NCI-H1417 (cell line): ENCODE data around the gene TCHHL1.
"Not testable (repeated sequence)": the region's sequence is repeated elsewhere in the genome, so short reads cannot be mapped to it uniquely, and the experiment has no call there.

Source experiments
- DNase-seq, 3 experiments: peaks; one replicate each; lab custom pipeline; 2025; lab: John Stamatoyannopoulos, UW

TCHHL1 gene

DNA sequence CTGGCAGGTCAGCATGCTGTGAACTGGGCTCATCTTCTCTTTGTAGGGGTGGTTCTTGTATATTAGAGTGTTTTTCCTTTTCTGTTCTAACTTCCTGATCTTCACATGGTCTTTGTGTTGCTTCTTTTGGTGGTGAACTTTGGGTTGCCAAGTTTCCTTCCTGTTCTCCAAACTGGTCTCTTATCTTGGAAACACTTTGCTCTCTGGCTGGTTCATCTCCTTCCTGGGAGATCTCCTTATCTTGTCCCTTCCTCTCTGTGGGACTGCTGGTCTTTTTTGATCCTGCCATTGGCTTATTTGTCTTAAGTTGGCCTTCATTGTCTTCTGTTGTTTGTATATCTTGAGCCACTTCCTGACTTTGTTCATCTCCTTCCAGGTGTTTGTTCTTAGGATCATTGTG lies 2.1 kb downstream of the TCHHL1 start:
- no peak for DNase-seq

- no peak for DNase-seq
These were observed 4.0 kb downstream of the TCHHL1 start for GRCh38 chr1:152084853-152085252.

- not testable (repeated sequence) for DNase-seq
These were observed 7.8 kb downstream of the TCHHL1 start for GRCh38 chr1:152081026-152081425.

DNA sequence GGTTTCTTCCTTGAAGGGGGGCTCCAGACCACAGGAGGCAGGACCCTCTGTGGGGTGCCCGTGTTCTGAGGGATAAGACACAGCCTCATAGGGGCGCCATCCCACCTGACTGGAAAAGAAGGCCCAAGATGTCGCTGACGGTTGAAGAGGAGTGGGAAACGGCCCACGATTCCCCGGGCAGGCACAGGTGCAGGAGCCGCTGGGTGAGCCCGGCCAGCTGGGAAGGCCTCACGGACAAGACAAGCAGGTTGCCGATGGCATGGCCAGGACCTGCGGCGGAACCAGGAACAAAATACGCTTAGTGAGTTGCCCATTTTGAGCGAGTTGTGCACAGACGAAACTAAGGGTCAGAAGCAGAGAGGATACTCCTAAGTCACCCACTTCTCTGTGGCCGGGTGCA lies 8.4 kb downstream of the TCHHL1 start:
- not testable (repeated sequence) for DNase-seq

GRCh38 chr1:152078831-152079441 lies 9.9 kb downstream of the TCHHL1 start:
- no peak for DNase-seq

GRCh38 chr1:152072311-152072710 lies 16.6 kb downstream of the TCHHL1 start:
- no peak for DNase-seq

DNA sequence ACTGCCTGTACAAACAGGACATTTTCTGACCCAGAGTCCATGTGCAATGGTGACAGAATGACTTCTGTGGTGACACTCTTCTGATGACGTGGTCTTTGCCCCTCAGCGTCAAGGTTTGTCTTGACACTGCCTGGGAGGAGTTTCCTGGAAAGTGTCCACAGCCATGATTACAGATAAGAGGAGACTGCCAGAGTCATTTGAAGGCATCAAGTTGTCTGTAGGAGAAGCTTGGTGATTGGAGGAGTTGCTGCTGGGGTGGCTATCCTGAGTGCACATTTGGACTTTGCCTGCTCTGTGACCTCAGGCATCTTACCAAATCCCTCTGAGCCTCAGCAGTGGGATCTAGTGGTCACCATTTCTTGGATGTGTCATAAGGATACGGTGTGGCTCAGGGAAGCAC lies 17.7 kb downstream of the TCHHL1 start:
- DNase-seq, result no peak

DNA sequence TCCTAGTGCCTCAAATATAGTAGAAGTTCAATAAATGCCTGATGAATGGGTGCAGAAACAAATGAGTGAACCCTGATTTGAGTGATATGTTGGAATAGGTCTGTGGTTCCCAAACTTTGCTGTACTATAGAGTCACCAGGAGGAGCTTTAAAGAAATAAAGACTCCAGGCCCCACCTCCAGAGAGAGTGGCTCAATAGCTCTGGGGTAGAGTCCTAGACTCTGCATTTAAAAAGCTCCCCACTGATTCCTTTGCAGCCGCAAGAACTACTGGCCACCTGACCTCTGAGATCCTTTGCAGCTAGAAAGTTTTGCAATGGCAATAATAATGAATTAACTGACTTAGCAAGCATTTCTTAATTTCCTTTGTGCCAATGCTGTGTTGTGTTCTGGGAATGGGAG lies 20.9 kb downstream of the TCHHL1 start:
- no peak for DNase-seq

DNA sequence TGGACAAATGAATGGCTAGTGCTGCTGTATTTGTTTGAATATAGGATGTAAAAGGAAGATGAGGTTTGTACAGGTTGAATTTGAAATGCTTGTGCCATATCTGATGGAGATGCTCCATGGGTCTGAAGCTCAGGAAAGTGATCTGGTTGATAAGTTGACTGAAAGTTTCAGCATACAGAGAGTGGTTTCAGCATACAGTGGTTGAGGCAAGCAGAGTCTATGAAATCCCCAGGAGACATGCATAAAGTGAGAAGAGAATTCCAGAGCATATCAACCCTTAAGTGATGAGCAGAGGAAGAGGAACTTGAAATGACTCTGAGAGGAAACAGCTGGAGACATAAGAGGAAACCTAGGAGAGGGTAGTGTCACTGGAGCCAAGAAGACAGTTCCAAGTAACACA lies 21.7 kb downstream of the TCHHL1 start:
- no peak for DNase-seq

DNA sequence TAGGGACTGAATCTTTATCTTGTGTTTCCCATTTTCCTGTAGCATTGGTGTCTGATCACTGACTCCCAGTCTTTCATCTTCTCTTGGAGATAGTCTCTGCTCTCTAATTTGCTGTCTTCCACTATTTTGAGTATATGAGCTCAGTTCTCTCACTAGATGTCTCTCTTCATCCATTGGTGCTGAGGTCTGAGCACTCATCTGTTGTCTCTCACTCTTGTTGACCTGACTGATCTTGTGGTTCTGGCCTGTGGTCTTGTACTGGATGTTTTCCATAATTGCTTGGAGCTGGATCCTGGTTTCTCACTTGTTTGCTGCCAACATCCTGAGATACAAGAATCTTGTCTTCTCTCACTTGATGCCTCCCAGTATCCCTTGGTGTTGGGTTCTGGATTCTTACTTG lies 26.9 kb downstream of the TCHHL1 start:
- no peak for DNase-seq

GRCh38 chr1:152053375-152053774 lies 35.5 kb downstream of the TCHHL1 start:
- peak in 1 of 3 experiments; percentile 47 for DNase-seq

- peak; percentile 71 to 98 (median 90) for DNase-seq
These were observed 36.3 kb downstream of the TCHHL1 start for GRCh38 chr1:152052606-152053005.

- no peak for DNase-seq
These were observed 37.8 kb downstream of the TCHHL1 start for GRCh38 chr1:152050886-152051675.

DNA sequence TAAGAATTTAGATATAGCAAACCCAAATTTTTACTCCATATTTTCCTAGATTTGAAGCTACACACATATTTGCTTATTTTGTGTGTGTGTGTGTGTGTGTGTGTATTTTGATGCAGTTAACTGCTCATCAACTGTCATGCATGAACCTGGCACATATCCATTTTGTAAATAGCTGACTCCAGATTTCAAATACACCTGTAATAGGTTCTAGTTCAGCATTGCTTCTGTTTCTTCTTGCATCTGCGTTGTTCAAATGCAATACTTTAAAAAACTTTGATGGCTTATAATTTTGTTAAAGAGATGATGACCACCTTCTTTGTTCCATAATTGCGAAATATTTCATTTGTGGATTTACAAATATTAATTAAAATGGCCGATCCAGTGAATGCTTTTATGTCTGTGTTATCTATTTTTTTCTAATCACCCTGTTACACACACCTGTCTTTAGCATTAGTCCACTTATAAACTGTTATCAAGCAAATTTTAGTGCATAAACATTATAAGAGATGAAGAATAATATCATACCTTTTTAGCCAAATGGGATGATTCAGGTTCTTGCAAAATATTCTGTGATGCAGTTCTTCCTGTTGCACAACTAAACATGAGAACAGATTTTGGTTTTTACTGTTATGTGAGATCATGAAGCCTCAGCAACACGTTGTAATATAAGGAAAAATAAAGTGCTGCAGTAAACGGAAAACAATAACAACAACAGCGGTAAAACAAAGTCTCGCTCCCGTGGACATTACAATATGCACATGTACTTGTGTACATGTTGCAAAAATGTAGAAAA lies 39.4 kb downstream of the TCHHL1 start:
- DNase-seq, result no peak

DNA sequence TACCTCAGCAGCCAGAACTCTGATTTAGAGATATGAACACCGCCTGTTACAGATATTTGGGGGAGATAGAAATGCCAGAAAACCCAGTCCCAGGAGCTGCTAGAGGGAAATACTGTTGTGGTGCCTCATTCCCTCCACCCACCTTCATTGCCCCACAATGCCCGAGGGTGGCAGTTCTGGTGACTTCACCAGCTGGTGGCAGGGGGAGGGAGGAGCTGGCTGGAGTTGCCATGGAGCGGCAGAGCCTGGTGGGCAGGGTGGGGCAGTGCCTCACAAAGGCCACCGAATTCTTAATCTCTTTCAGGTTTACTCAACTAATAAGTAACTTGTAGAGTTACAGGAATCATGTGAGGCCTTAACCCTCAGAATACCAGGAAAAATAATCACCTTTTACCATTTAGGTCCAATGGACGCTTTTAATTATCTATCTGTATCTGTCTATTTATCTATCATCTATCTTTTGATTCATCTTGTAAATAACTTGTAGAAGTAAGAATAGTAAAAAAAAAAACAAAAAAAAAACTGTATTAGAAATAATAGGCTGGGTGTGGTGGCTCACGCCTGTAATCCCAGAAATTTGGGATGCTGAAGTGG lies 40.4 kb downstream of the TCHHL1 start:
- DNase-seq, result peak in 1 of 3 experiments; percentile 19

- DNase-seq, result peak; percentile 8 to 50 (median 19)
These were observed 41.0 kb downstream of the TCHHL1 start for GRCh38 chr1:152047730-152048415.

DNA sequence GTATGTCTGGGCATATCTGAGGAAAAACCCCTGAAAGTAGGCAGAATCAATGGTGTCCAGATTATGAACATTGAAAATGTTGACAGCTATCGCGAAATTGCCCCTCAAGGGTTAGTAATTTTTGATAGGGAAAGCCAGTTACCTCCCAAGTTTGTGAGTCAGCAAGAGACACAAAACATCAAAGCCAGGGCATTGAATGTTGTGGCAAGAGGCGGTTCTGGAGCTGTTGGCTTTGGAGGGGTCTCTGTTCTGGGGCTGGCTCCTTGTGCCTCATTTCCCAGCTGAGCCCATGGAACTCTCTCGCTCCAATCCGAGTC lies 41.5 kb downstream of the TCHHL1 start:
- DNase-seq, result no peak

DNA sequence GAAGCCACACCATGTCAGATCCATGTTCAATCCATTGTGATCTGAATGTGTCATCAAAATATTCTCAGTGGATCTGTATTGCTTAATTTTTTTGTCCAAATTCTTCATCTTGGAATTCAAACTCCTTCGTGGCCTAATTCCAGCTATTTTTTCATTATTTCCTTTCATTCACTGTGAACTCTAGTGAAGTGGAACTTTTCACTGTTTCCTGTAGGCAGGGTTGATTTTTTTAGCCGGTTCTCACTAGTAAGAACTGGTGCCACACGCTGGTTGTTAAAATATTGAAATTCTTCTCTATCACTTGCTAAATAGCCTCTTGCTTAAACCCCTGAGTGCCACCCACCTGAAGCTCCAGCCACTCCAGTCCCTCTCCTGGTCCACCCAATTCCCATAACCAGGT lies 44.5 kb downstream of the TCHHL1 start:
- DNase-seq, result no peak

DNA sequence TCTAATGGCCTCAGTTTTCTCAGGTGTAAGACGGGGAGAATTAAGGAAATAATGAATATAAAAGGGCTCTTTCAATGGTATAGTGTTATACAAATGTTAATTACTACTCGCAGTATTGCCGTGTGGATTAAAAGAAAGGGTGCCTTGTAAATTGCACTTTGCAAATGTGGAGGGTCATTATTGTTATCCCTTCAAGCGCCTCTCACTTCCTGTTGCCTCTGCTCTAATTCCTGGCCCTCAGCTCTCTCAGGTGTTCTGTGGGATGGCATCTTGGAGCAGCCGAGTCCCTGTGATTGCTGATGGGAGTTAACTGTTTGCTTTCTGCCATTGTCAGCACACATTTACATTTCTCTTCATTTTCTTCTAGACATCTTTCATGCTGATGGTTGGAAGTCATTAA lies 45.0 kb downstream of the TCHHL1 start:
- peak in 1 of 3 experiments; percentile 47 for DNase-seq

DNA sequence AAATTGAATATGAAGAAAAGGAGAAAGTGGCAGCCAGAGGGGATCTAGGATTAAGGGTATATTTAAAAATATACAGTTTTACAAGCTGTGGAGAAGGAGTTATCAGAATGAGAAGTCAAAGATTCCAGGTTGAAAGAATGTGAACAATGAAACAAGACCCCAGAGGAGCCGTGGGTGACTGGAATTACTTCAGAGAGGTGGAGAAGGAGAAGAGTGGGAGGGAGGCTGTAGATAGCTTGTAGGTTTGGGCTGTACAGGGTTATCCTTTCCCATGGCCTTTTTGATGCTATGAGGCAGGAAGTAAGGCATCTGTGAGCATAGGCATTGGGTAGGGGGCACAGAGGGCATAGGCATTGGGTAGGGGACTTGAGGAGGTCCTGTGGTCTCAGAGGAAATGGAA lies 46.8 kb downstream of the TCHHL1 start:
- no peak for DNase-seq

DNA sequence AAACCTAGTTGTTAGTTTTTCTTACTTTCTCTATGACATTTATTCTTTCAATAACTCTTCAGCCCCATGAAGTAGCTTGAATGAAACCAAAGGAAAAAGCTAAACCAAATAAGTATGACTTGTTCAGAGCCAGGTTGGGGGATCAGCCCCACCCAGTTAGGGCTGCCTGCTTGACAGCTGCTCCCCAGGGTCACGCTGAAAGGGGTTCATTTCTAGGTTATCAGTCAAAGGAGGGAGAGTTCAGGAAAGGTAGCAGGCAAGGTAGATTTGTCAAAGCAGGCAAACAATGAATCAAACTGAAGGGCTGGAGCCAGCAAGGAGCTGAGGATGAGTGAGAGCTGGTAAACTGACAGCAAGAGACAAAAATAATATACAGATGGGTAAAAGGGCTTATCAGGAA lies 49.0 kb downstream of the TCHHL1 start:
- DNase-seq, result peak in 1 of 3 experiments; percentile 39

- no peak for DNase-seq
These were observed 49.4 kb downstream of the TCHHL1 start for GRCh38 chr1:152039461-152039860.
